Articular chondrocyte of knee joint (primary cell): ENCODE data around the gene DPP3. TPM values are rescaled to one million over a fixed set of nuclear protein-coding genes. Genes with fewer than 3 reads are reported as not detected.

Source experiments
- small RNA-seq: library from RNA; depleted of rRNA; stranded (forward); fragments of <200 nt; gene quantifications from one replicate; pipeline ENCODE3, GENCODE V24; 2012
- total RNA-seq: library from RNA; depleted of rRNA; stranded (reverse); fragments of >200 nt; gene quantifications from 2 replicates; pipeline ENCODE4 v1.2.3, GENCODE V29; 2012

Gene DPP3, protein sequence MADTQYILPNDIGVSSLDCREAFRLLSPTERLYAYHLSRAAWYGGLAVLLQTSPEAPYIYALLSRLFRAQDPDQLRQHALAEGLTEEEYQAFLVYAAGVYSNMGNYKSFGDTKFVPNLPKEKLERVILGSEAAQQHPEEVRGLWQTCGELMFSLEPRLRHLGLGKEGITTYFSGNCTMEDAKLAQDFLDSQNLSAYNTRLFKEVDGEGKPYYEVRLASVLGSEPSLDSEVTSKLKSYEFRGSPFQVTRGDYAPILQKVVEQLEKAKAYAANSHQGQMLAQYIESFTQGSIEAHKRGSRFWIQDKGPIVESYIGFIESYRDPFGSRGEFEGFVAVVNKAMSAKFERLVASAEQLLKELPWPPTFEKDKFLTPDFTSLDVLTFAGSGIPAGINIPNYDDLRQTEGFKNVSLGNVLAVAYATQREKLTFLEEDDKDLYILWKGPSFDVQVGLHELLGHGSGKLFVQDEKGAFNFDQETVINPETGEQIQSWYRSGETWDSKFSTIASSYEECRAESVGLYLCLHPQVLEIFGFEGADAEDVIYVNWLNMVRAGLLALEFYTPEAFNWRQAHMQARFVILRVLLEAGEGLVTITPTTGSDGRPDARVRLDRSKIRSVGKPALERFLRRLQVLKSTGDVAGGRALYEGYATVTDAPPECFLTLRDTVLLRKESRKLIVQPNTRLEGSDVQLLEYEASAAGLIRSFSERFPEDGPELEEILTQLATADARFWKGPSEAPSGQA
- 27.1 and 33.2 TPM in 2 replicates for total RNA-seq

DNA sequence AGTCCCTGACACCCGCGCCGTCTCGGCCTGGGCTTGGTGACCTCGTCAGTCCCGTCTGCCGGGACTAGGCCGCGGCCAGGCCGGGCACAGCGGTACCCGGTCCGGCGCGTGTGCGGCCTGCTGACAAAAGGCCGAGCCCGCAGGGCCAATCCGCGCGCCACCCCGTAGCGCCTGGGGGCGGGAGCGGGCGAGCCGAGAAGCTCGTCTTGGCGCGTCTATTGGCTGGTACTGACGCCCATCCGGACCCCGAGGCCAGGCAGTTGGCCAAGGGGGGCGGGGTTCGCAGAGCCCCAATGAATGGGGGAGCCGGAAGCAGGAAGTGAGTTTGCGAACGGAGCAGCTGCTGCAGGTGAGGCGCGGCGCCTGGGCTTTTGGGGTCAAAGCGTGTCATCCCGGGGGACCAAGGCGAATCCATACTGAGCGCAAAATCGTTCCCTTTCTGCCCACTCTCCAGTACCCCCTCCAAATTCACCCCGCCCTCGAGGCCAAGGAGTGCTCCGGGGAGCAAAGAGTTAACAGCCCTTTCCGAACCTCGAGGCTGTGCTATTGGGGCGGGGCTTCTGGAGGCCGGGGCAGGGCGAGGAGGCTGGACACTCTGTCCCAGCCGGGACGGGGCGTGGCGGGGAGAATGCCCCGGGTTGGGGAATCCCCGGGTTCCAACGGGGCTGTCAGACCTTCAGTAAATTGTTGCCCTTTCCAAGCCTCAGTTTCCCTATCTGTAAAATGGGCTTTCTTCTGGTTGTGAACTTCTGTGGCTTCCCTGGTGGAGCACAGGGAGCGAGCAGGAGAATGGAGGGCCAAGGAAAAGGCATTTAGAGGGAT, at the start of gene DPP3:
DPP3 (plus strand) TSS at position 318 of the 822 bp plus-strand sequence. CDS start 1,767 bp downstream, outside the sequence.

DNA sequence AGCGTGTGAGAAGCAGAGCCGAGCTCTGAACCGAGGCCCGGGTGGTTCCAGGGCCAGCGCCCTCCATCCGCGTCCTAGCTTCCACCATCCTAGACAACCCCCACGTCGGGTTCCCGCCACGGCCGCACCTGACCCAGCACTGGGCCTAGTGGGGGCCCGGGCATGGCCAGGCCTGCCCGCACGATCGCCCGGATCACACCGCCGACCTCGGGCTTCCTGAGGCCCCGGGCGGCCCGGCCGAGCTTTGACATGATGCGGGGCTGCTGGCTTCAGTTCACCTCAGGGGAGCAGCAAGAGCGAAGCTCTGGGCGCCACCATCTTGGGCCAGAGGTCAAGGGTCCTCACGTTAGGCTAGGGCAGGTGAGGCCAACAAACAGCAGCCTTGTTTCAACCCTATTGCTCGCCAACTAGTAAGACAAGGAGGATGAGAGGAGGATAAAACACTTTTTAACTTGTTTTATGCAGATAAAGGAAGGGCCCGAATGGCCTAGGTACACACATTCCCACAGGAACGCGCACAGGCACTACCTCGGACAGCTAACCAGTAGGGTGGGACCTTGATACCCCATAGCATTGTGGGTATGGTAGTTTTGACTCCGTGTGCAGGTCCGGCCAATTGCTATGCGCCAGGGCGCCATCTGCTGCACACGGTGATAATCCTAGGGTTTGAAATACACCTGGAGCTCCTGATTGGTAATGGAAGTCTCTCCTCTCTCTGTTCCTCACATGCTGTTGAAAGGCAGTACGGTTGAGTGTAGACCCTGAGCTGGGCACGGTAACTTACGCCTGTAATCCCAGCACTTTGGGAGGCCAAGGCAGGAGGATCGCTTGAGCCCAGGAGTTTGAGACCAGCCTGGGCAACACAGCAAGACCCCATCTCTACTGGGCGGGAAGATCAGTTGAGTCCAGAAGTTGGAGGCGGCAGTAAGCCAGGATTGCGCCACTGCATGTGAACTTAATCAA, 41.4 kb upstream of the DPP3 start, which contains the start of gene MRPL11:
MRPL11 (minus strand) TSS at position 345 of the 963 bp plus-strand sequence; CDS start at position 251, 94 bp downstream.

DNA sequence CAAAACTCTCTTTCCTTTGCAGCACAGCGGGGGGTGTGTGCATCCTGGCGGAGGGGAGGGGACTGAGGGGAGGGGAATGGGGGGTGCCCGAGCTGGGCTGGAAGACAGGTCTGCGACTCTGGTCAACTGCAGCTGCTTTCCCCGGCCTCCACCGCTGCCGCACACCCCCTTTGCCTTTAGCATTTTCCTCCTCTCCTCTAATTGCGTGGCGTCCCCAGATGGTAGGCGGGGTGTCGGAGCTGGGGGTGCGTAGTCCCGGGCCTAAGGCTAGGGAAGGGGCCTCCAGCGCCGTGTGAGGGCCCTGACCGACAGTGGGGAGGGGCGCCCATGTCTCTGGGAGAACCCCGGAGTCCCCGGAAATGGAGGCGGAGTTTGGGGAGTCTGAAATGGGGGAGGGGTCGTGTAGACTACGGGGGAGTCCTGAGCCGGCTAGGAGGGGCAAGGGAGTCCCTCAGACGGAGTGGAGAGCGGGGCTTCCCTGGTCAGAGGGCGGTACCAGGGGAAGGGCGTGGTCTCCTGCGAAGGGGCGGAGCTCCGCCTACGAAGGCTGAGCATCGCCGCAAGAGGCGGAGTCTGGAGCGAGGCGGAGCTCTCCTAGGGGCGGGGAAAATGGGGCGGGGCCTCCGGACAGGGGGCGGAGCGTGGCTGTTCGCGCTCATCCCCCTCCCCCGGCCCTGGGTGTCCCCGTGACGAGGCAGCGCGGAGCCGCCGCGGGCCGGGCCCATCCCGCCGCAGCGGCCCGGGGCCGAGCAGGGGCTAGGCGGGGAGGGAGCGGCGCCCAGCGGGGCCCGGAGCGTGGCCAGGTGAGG, 13.8 kb upstream of the DPP3 start, which contains the start of gene PELI3:
PELI3 (plus strand) TSS at position 681 of the 809 bp plus-strand sequence. CDS start 1,224 bp downstream, outside the sequence.

GRCh38 chr11:66510271-66510989, 30.2 kb downstream of the DPP3 start, which contains the start of gene BBS1:
TSS of gene BBS1 (plus strand) at chr11:66510635. CDS start at chr11:66510660, 25 bp downstream.

GRCh38 chr11:66545701-66546367, 65.6 kb downstream of the DPP3 start, which contains the start of gene ZDHHC24:
TSS of gene ZDHHC24 (minus strand) at chr11:66546048. CDS start at chr11:66546003, 45 bp downstream.

GRCh38 chr11:66546368-66546965, 66.2 kb downstream of the DPP3 start, which contains the start of gene ACTN3:
TSS of gene ACTN3 (plus strand) at chr11:66546903. CDS start at chr11:66546938, 35 bp downstream.

Small RNA genes within 50 kb of the gene (small RNA-seq; reads per million reads assigned to genes)
- not detected for gene RF00416

Other genes with a start within 250 kb of the DPP3 start
- 11.1 and 12.5 TPM in 2 replicates for gene KLC2, start 222.7 kb upstream of the DPP3 start, total RNA-seq
- 74.4 and 77.1 TPM in 2 replicates for gene RAB1B, start 211.8 kb upstream of the DPP3 start, total RNA-seq
- gene CNIH2, start 202.3 kb upstream of the DPP3 start, total RNA-seq = 0.22 TPM in 1 of 2 replicates, not detected in the other
- gene YIF1A, start 191.3 kb upstream of the DPP3 start, total RNA-seq = 99.6 and 122 TPM in 2 replicates
- 0.26 and 0.32 TPM in 2 replicates for gene TMEM151A, start 188.5 kb upstream of the DPP3 start, total RNA-seq
- 29.1 and 39.1 TPM in 2 replicates for gene CD248, start 163.4 kb upstream of the DPP3 start, total RNA-seq
- gene RIN1, start 144.0 kb upstream of the DPP3 start, total RNA-seq = 22.7 and 23.1 TPM in 2 replicates
- gene BRMS1, start 135.3 kb upstream of the DPP3 start, total RNA-seq = 36.4 and 38.0 TPM in 2 replicates
- gene B4GAT1, start 132.8 kb upstream of the DPP3 start, total RNA-seq = 14.5 and 18.1 TPM in 2 replicates
- 0.11 and 0.13 TPM in 2 replicates for gene SLC29A2, start 108.7 kb upstream of the DPP3 start, total RNA-seq
- gene NPAS4, start 59.4 kb upstream of the DPP3 start, total RNA-seq = under 0.01 TPM in 1 of 2 replicates, not detected in the other
- gene MRPL11, start 41.6 kb upstream of the DPP3 start, total RNA-seq = 36.5 and 45.6 TPM in 2 replicates
- gene PELI3, start 13.5 kb upstream of the DPP3 start, total RNA-seq = 8.8 and 10.1 TPM in 2 replicates
- gene BBS1, start 30.2 kb downstream of the DPP3 start, total RNA-seq = 37.8 and 52.4 TPM in 2 replicates
- 7.7 and 9.5 TPM in 2 replicates for gene ZDHHC24, start 65.6 kb downstream of the DPP3 start, total RNA-seq
- under 0.01 and 0.11 TPM in 2 replicates for gene ACTN3, start 66.5 kb downstream of the DPP3 start, total RNA-seq
- 26.3 and 26.8 TPM in 2 replicates for gene CTSF, start 88.2 kb downstream of the DPP3 start, total RNA-seq
- 0.76 and 0.78 TPM in 2 replicates for gene CCDC87, start 112.6 kb downstream of the DPP3 start, total RNA-seq
- 27.7 and 39.3 TPM in 2 replicates for gene CCS, start 112.8 kb downstream of the DPP3 start, total RNA-seq
- 26.5 and 30.6 TPM in 2 replicates for gene RBM14, start 136.2 kb downstream of the DPP3 start, total RNA-seq
- gene RBM4, start 158.3 kb downstream of the DPP3 start, total RNA-seq = 84.2 and 86.1 TPM in 2 replicates
- gene RBM4B, start 197.5 kb downstream of the DPP3 start, total RNA-seq = 16.9 and 22.2 TPM in 2 replicates
- 0.43 and 0.91 TPM in 2 replicates for gene SPTBN2, start 248.8 kb downstream of the DPP3 start, total RNA-seq